HG02885 (cell line): ENCODE results near the gene FHIT.

Source experiments
- ATAC-seq: cut with Tn5 transposase; IDR thresholded peaks from one replicate; pipeline ENCODE4 v1.9.1; 2021; ENCODE audit warnings: mild to moderate bottlenecking; ENCODE audit not compliant: unreplicated experiment, poor library complexity

The FHIT gene

DNA sequence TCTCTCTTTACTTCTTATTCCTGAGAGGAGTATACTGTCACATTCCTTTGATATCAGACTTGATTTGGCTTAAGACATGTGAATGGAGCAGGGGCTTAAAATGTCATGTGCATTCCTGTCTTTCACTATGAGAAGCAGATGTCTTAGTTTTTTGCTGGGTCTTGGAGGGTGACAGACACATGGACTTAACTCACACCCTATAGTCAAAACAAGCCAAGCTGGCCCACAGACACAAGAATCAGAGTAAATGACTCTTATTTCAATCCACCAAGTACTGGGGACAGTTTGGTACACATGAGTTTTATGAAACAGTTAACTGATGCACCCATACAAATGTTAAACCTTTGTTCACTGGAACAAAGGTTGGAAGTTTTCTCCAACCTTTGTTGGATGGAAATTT lies 1177.3 kb downstream of the FHIT start:
- ATAC-seq: no peak

- no peak for ATAC-seq
Observed at GRCh38 chr3:60073228-60073627, 1178.0 kb downstream of the FHIT start.

GRCh38 chr3:60070366-60070765 lies 1180.9 kb downstream of the FHIT start:
- no peak for ATAC-seq

- ATAC-seq: no peak
Observed at GRCh38 chr3:60065227-60065868, 1185.9 kb downstream of the FHIT start.

- ATAC-seq: no peak
Observed at GRCh38 chr3:60064210-60065178, 1186.8 kb downstream of the FHIT start.

GRCh38 chr3:60056404-60056803 lies 1194.8 kb downstream of the FHIT start:
- ATAC-seq: no peak

DNA sequence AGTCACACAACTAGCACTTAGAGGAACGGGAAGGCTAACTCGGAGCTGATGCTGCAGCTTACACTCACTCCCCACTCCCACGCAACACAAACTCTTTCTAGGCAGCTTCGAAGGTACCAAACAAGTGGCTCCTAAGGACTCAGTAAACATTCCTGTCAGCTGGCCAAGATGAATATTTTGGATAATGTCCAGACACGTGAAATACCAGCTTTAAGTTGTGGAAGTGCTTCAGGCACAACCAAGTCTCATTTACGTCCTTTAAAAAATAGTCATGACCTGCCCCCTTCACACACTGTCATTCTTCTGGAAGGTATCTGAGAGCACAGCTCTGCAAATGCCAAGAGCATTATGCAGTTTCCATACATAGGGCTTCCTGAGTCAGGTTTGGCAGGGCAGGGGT lies 1195.5 kb downstream of the FHIT start:
- ATAC-seq: no peak

- no peak for ATAC-seq
Observed at GRCh38 chr3:60053526-60054265, 1197.6 kb downstream of the FHIT start.

GRCh38 chr3:60048447-60048848 lies 1202.8 kb downstream of the FHIT start:
- ATAC-seq: no peak

GRCh38 chr3:60047426-60048200 lies 1203.6 kb downstream of the FHIT start:
- ATAC-seq: no peak

- no peak for ATAC-seq
Observed at GRCh38 chr3:60046210-60046609, 1205.0 kb downstream of the FHIT start.

DNA sequence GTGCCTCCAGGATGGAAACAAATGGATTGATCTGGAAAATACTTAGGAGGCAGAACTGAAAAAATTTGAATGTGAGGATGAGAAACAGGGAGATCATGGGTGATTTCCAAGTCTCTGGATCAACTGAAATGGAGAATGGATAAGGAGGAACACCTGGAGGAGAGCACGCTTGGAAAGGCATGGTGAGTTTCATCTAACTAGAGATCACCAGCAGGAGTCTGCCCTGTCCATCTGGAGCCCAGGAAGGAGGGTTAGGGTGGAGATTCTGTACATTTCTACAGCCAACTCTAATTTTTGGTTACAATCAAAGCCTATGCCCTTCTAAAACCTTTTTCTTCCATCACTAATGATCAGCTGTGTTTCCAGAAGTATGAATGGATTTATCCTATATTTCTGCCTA lies 1205.6 kb downstream of the FHIT start:
- no peak for ATAC-seq

DNA sequence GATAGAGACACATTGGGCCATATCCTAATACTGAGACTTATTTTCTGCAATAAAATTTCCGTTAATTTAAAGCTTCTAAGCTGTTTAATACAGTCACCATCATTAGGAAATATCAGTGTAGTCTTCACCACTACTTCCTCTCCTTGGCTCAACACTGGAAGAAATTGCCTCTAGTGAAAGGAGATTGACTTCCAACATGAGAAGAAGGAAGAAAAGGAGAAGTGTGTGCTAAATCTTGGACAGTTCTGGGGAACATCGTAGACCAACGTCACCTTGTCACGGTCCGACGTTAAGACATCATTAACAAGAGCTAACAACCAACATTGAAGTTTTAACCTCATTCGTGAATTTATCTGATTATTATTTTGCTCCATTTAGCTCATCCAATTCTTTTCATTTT lies 1214.4 kb downstream of the FHIT start:
- ATAC-seq: no peak

DNA sequence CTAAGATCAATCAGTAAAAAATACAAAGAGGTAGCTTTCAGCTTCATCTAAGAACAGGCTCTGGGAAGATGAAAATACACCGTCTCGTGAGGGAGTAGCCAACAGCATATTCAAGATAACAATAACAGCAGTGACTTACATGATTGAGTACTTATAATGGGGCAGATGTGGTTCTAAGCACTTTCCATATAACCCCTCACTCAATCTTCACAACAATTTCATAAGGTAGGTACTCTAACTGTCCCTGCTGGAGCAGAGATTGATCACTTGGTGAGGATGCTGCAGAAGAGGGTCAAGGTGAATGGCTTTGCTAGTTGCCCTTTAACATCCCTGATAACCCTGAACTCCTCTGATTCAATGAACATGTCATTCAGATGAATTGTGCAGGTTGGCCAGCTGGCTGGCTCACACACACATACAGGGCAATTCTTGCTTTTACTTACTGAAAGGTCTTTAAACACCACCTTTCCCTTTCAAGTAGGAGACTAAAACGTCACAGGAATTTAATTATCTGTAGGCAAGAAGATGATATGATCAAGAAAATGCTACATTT lies 1217.3 kb downstream of the FHIT start:
- no peak for ATAC-seq

- ATAC-seq: no peak
Observed at GRCh38 chr3:60030982-60031381, 1220.3 kb downstream of the FHIT start.

GRCh38 chr3:60028233-60028632 lies 1223.0 kb downstream of the FHIT start:
- no peak for ATAC-seq

DNA sequence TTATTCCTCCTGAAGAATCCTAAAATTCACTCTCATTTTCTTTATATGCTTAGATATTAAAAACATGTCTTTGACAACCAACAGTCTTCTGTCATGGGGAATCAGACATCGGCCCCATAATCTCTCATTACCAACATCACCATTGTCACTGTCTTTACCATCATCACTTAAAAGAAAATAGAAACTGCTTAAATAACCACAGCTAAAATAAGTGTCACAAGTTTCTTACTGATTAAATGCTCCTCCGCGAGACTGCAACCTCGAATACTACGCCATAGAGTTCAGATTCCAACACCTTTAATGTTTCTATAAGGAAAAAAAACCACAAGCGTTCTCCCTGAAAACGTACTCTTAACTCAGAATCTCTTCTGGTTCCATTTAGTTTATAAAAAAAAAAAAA lies 1223.9 kb downstream of the FHIT start:
- no peak for ATAC-seq

- ATAC-seq: no peak
Observed at GRCh38 chr3:60025096-60026050, 1225.9 kb downstream of the FHIT start.

DNA sequence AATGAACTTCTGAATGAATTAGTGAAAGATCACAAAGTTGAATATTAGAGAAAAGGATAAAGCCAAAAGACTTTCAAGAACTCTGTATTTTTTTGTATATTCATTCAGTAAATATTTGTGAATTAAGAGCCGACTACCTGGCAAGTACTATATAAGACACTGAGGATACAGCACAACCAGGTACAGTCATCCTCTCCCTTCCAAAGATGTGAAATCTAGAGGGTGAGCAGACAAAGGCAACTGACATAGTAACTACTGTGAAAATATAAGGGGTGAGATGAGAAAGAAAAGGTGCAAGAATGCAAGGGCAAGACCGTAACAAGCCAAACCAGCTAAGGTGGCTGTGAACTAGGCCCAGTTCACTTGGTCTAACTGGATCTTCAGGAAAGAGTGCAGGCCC lies 1226.9 kb downstream of the FHIT start:
- ATAC-seq: no peak
